ENCODE measurements around the gene SLC6A4.

- TF ChIP-seq CTCF (conservative IDR thresholded peaks at IDR 0.05; ENCODE audit: low read length) (no peak), EZH2phosphoT487 (IDR thresholded peaks at IDR 0.05; ENCODE audit: borderline replicate concordance) (no peak)
These were observed 16.2 kb downstream of the SLC6A4 start for GRCh38 chr17:30219315-30219714.
